Cerebellar cortex (tissue), 1 donor: ENCODE results near the gene RAE1.

Experiments used
- DNase-seq: peaks from one replicate; pipeline ENCODE4 v3.0.0-alpha.2; 2015; ENCODE audit warnings: low spot score

Gene RAE1

GRCh38 chr20:57388953-57389694 is 38.1 kb downstream of the RAE1 start:
- no peak for DNase-seq

- DNase-seq: no peak
These were observed 38.9 kb downstream of the RAE1 start for GRCh38 chr20:57389695-57390603.

- peak; percentile 68 for DNase-seq
These were observed 39.8 kb downstream of the RAE1 start, which contains the start of gene RBM38 for GRCh38 chr20:57390604-57391438. Gene RBM38 (plus strand): TSS chr20:57391396. CDS start chr20:57391582, 186 bp downstream.

GRCh38 chr20:57391439-57392301 is 40.6 kb downstream of the RAE1 start:
- no peak for DNase-seq

GRCh38 chr20:57392512-57393271 is 41.6 kb downstream of the RAE1 start:
- peak; percentile 56 for DNase-seq

- DNase-seq: no peak
These were observed 42.5 kb downstream of the RAE1 start for GRCh38 chr20:57393321-57394120.

GRCh38 chr20:57394121-57395082 is 43.3 kb downstream of the RAE1 start:
- DNase-seq: no peak

GRCh38 chr20:57395111-57395966 is 44.3 kb downstream of the RAE1 start:
- peak; percentile 65 for DNase-seq

- DNase-seq: no peak
These were observed 45.3 kb downstream of the RAE1 start for GRCh38 chr20:57396212-57396983.

- no peak for DNase-seq
These were observed 46.1 kb downstream of the RAE1 start for GRCh38 chr20:57396984-57397692.

GRCh38 chr20:57397693-57398108 is 46.6 kb downstream of the RAE1 start:
- no peak for DNase-seq

- no peak for DNase-seq
These were observed 47.3 kb downstream of the RAE1 start for GRCh38 chr20:57398231-57398821.

GRCh38 chr20:57398901-57399535 is 48.0 kb downstream of the RAE1 start:
- no peak for DNase-seq

GRCh38 chr20:57399587-57400155 is 48.6 kb downstream of the RAE1 start:
- DNase-seq: no peak
